GM18520 (cell line): ENCODE data around the gene COA1.
"Not testable (repeated sequence)": the region's sequence is repeated elsewhere in the genome, so short reads cannot be mapped to it uniquely, and the experiment has no call there.

Experiments
- ATAC-seq: cut with Tn5 transposase; IDR thresholded peaks from one replicate; pipeline ENCODE4 v1.9.1; 2021; ENCODE audit not compliant: unreplicated experiment

COA1 gene, protein sequence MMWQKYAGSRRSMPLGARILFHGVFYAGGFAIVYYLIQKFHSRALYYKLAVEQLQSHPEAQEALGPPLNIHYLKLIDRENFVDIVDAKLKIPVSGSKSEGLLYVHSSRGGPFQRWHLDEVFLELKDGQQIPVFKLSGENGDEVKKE

GRCh38 chr7:43729214-43729923, at the start of gene COA1:
Gene COA1, minus strand, starts transcription at chr7:43729523. Its CDS starts 80,909 bp downstream, at chr7:43648614.
- peak; percentile 60 for ATAC-seq

- not testable (repeated sequence) for ATAC-seq
Measured at GRCh38 chr7:43778293-43779044, 49.1 kb upstream of the COA1 start.

DNA sequence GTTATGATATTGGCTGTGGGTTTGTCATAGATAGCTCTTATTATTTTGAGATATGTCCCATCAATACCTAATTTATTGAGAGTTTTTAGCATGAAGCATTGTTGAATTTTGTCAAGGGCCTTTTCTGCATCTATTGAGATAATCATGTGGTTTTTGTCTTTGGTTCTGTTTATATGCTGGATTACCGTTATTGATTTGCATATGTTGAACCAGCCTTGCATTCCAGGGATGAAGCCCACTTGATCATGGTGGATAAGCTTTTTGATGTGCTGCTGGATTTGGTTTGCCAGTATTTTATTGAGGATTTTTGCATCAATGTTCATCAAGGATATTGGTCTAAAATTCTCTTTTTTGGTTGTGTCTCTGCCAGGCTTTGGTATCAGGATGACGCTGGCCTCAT, 45.9 kb upstream of the COA1 start:
- not testable (repeated sequence) for ATAC-seq

DNA sequence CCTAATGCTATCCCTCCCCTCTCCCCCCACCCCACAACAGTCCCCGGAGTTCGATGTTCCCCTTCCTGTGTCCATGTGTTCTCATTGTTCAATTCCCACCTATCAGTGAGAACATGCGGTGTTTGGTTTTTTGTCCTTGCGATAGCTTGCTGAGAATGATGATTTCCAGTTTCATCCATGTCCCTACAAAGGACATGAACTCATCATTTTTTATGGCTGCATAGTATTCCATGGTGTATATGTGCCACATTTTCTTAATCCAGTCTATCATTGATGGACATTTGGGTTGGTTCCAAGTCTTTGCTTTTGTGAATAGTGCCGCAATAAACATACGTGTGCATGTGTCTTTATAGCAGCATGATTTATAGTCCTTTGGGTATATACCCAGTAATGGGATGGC, 43.9 kb upstream of the COA1 start:
- not testable (repeated sequence) for ATAC-seq

GRCh38 chr7:43771573-43771972, 42.2 kb upstream of the COA1 start:
- no peak for ATAC-seq

GRCh38 chr7:43771128-43771527, 41.8 kb upstream of the COA1 start:
- no peak for ATAC-seq

DNA sequence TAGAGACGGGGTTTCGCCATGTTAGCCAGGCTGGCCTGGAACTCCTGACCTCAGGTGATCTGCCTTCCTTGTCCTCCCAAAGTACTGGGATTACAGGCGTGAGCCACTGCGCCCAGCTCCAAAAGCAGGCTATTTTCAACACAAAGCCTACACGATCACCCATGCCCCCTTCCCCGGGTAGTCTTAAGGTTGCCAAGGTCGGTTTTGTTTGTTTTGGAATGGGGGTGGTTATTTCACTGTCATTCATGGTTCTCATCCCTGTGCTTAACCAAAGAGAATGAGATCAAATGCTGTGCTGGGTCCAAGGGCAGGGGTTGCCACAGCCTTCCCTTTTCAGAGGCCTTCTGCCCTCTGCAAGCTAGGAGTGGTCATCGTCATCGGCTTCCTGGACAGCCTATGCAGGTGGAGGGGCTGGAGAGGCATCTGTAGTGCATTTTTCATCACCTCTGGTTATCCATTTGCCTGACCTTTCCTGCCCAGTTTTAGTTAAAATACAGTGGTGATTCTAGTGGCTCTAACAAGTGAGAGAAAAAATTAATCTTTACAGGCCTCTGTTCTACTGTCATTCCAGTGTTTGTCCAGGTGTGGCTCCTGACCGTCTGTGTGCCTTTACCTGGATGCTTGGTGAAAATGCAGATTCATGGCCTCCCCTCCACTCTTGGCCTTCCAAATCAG, 40.6 kb upstream of the COA1 start:
- no peak for ATAC-seq

DNA sequence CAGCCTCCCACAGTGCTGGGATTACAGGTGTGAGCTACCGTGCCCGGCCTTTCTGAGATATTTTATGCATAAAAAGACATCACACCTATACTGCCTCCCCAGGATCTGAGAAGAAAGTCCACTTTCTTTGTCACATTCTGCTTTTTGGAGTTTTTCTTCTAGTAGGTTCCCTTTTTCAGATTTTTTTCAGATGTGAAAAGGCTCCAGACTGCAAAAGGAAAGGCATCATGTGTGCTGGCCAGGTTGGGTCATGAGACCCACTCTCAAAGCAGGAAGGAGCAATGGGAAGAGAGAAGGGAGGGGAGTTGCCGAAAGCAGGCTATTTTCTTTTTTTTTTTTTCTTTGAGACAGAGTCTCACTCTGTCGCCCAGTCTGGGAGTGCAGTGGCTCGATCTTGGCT, 40.0 kb upstream of the COA1 start:
- ATAC-seq, result no peak

- no peak for ATAC-seq
Measured at GRCh38 chr7:43768887-43769272, 39.6 kb upstream of the COA1 start.

- ATAC-seq, result no peak
Measured at GRCh38 chr7:43768201-43768886, 39.0 kb upstream of the COA1 start.

GRCh38 chr7:43767311-43767710, 38.0 kb upstream of the COA1 start:
- no peak for ATAC-seq

- no peak for ATAC-seq
Measured at GRCh38 chr7:43766564-43766963, 37.2 kb upstream of the COA1 start.

- no peak for ATAC-seq
Measured at GRCh38 chr7:43764807-43765491, 35.6 kb upstream of the COA1 start.

DNA sequence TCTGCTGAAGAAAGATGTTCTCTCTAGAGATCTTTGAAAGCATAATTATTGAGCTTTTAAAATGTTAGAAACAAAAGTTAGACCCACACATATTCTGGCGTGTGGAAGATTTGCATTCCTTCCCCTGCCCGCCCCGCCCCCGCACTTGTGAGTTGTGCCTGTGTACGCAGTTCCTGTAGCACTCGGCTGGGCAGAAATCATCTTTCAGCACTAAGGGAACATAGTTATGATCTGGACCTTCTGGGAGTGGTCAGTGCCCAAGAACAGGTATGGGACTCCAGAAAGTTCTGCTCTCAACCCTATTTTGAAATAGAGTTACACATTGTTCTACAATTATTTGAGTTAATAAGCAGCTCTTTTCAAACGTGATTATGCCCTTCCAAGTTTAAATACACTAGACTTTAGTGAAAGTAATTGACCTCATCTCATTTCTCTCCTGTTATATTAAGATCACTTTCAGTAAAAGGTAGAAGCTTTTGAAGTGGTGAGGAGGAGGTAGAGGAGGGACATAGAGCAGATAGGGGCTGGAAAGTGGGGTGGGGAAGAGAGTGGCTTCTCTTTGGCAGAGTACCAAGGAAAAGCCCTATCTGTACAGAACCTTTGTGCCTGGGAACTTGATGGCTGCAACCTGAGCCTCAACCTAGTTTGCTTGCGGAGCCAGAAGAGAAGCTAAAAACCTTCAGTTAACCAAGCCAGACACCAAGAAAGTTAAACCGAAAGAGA, 34.9 kb upstream of the COA1 start:
- ATAC-seq, result no peak

DNA sequence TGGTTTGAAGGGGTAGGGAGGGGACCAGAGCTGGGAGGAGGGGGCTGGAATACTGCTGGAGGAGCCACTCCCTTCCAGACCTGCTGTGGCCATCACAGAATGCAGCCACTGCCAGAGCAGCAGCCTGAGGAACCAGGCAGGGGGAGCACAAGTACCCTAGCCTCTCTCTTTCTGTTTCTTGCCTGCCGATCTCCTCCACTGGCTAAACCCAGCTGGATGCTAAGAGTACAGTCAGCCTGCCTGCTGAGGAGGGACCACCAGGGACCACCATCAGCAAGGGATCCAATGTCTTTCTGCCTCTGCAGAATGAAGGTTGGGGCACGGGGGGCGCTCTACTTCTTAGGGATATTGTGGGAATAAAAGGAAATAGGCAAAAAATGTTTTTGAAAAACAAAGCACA, 33.9 kb upstream of the COA1 start:
- no peak for ATAC-seq

- ATAC-seq, result no peak
Measured at GRCh38 chr7:43761938-43762692, 32.8 kb upstream of the COA1 start.

GRCh38 chr7:43761382-43761781, 32.1 kb upstream of the COA1 start:
- ATAC-seq, result no peak

- no peak for ATAC-seq
Measured at GRCh38 chr7:43760861-43761260, 31.5 kb upstream of the COA1 start.
